MCF 10A (cell line): ENCODE measurements around the gene ZNF446. TPM values are rescaled to one million over a fixed set of nuclear protein-coding genes. Genes with fewer than 3 reads are reported as not detected.
A peak's percentile ranks its signal among the peaks of the same experiment; 100 is the strongest.

Source experiments
- BruUV-seq: library from RNA; stranded (reverse); fragments of 400-500 nt; replicated peaks from 2 replicates; lab custom pipeline; 2021; lab: Mats Ljungman, UMichigan
- CTCF ChIA-PET: fragments of 300-600 bp; sonication (Branson Sonifier 250); formaldehyde crosslinking; extraction: SDS; loops from one replicate; lab custom pipeline; 2021; ENCODE audit warnings: antibody characterized with exemption, inconsistent platforms; lab: Yijun Ruan, JAX
- POLR2A ChIA-PET: fragments of 300-600, 350-650 bp; sonication (Branson Sonifier 250); formaldehyde crosslinking; extraction: SDS; loops from one replicate; lab custom pipeline; 2020; ENCODE audit warnings: antibody characterized with exemption, inconsistent platforms; lab: Yijun Ruan, JAX
- DNase-seq: peaks from one replicate; pipeline ENCODE4 v3.0.0-alpha.2; 2018; ENCODE audit not compliant: unreplicated experiment
- H3K27ac Mint-ChIP-seq: one replicate; pipeline ENCODE4 v1.8.0; 2022; ENCODE audit warnings: mild to moderate bottlenecking, low read depth, mixed read lengths; ENCODE audit not compliant: unreplicated experiment
- H3K27me3 Mint-ChIP-seq: one replicate; pipeline ENCODE4 v1.8.0; 2022; ENCODE audit warnings: mixed read lengths; ENCODE audit not compliant: insufficient read depth, unreplicated experiment
- H3K36me3 Mint-ChIP-seq: one replicate; pipeline ENCODE4 v1.8.0; 2022; ENCODE audit warnings: mild to moderate bottlenecking, moderate library complexity, mixed read lengths; ENCODE audit not compliant: insufficient read depth, unreplicated experiment
- H3K4me1 Mint-ChIP-seq: one replicate; pipeline ENCODE4 v1.8.0; 2022; ENCODE audit warnings: mixed read lengths; ENCODE audit not compliant: insufficient read depth, unreplicated experiment
- H3K4me3 Mint-ChIP-seq: one replicate; pipeline ENCODE4 v1.8.0; 2022; ENCODE audit warnings: mild to moderate bottlenecking, moderate library complexity, mixed read lengths; ENCODE audit not compliant: unreplicated experiment
- H3K9me3 Mint-ChIP-seq: one replicate; pipeline ENCODE4 v1.8.0; 2022; ENCODE audit warnings: mixed read lengths; ENCODE audit not compliant: unreplicated experiment
- CTCF ChIP-seq: fragments of 200-600 bp; IDR thresholded peaks from one replicate; pipeline ENCODE4 v1.8.0; 2022; ENCODE audit warnings: antibody characterized with exemption, mild to moderate bottlenecking; ENCODE audit not compliant: unreplicated experiment
- intact Hi-C: fragments of 100-400 bp; cut with micrococcal nuclease; formaldehyde crosslinking; loops from 2 replicates; pipeline ENCODE4 v1.14.1; 2022
- total RNA-seq: library from RNA; stranded (reverse); gene quantifications from 2 replicates; pipeline ENCODE4 v1.2.3, GENCODE V29; 2022

The ZNF446 gene
- total RNA-seq, 1 experiment from 2014 or later: 8.3 TPM

- Mint-ChIP-seq H3K36me3 (peaks cover 9% of the 10 kb centered on the region), H3K4me1 (peaks cover 17% of the 10 kb centered on the region), H3K4me3 (peak overlapping the region; percentile 83), H3K9me3 (peaks cover 16% of the 10 kb centered on the region), H3K27me3 (no peaks in the 10 kb centered on the region), H3K27ac (peak overlapping the region; percentile 57)
- POLR2A ChIA-PET: no interaction called here
- TF ChIP-seq CTCF: no peak
- CTCF ChIA-PET: no interaction called here
- intact Hi-C loops: no loop called here
- DNase-seq: no peak
- BruUV-seq: no TSS peak
These were observed 21.6 kb downstream of the ZNF446 start for GRCh38 chr19:58497634-58498170.

- peak overlapping the region; percentile 86 for H3K27ac Mint-ChIP-seq
- H3K4me3 Mint-ChIP-seq: peak overlapping the region; percentile 83
- CTCF ChIA-PET: no interaction called here
- TSS peak; percentile 71 for BruUV-seq
- POLR2A ChIA-PET: interaction anchor here (0.6 to 2.5 kb wide), 9 partner anchors 14 to 180 kb away, joined by 3 to 27 read pairs (median 6); partner anchors contain the start of genes CHMP2A, TRIM28, ZBTB45 and ZSCAN22
- DNase-seq: no peak
- H3K27me3 Mint-ChIP-seq: no peaks in the 10 kb centered on the region
- H3K36me3 Mint-ChIP-seq: peaks cover 15% of the 10 kb centered on the region
- intact Hi-C loops: no loop called here
- no peak for TF ChIP-seq CTCF
- H3K4me1 Mint-ChIP-seq: peaks cover 17% of the 10 kb centered on the region
- H3K9me3 Mint-ChIP-seq: peaks cover 22% of the 10 kb centered on the region
These were observed 22.3 kb downstream of the ZNF446 start for GRCh38 chr19:58498316-58499020.

- BruUV-seq: no TSS peak
- intact Hi-C loops: no loop called here
These were observed 23.1 kb downstream of the ZNF446 start for GRCh38 chr19:58499021-58499927.

More at GRCh38 chr19:58499021-58499927, 23.1 kb downstream of the ZNF446 start:
- peaks cover 22% of the 10 kb centered on the region for H3K9me3 Mint-ChIP-seq
- POLR2A ChIA-PET: interaction anchor here (0.6 to 2.5 kb wide), 11 partner anchors 15 to 181 kb away, joined by 3 to 27 read pairs (median 6); partner anchors contain the start of genes CHMP2A, TRIM28, ZBTB45 and ZNF837
- DNase-seq: peak; percentile 100
- H3K36me3 Mint-ChIP-seq: peaks cover 15% of the 10 kb centered on the region
- TF ChIP-seq CTCF: peak; percentile 11
- H3K27ac Mint-ChIP-seq: peak overlapping the region; percentile 86
- H3K27me3 Mint-ChIP-seq: no peaks in the 10 kb centered on the region
- H3K4me1 Mint-ChIP-seq: peaks cover 17% of the 10 kb centered on the region
- CTCF ChIA-PET: interaction anchor here (0.8 to 3.0 kb wide), 4 partner anchors 14 to 21 kb away, joined by 3 to 21 read pairs (median 4); partner anchors contain the start of gene ZBTB45
- H3K4me3 Mint-ChIP-seq: peak overlapping the region; percentile 83
